ENCODE data around the gene ADARB2. TPM values are rescaled to one million over a fixed set of nuclear protein-coding genes. Genes with fewer than 3 reads are reported as not detected.

Gene ADARB2
- total and polyA plus RNA-seq, 5 donors from 2014 or later: 0.27 to 2.9 (median 0.69) TPM; not detected in 1

GRCh38 chr10:1128115-1128514 lies 609.2 kb downstream of the ADARB2 start:
- Mint-ChIP-seq H3K27me3 (no peaks in the 10 kb centered on the region), H3K36me3 (peaks cover 49% of the 10 kb centered on the region), H3K9me3 (peaks cover 0 to 2% (median 0%) of the 10 kb centered on the region in 7 donors), H3K4me1 (peaks cover 0 to 21% (median 5%) of the 10 kb centered on the region in 4 donors), H3K4me3 (no peak overlapping the region), H3K27ac (no peak overlapping the region)
- Histone ChIP-seq H3K9me3 (ENCODE audit: control insufficient read depth in 2 of 2, low read length in 2 of 2) (no peaks in the 10 kb centered on the region), H3K36me3 (ENCODE audit: control insufficient read depth, insufficient read depth, low read length) (peaks cover 78% of the 10 kb centered on the region), H3K4me3 (ENCODE audit: low read depth, low read length) (no peak overlapping the region), H3K27ac (ENCODE audit: insufficient read depth, low read length, poor library complexity, severe bottlenecking) (no peak overlapping the region), H3K4me1 (ENCODE audit: control insufficient read depth, insufficient read depth, low read length, poor library complexity, severe bottlenecking) (no peaks in the 10 kb centered on the region), H3K27me3 (ENCODE audit: control insufficient read depth, insufficient read depth, low read length) (no peaks in the 10 kb centered on the region)
- ATAC-seq (ENCODE audit: low read depth in 2 of 2) (no peak), DNase-seq (no peak)

- no peaks in the 10 kb centered on the region for H3K27me3 Mint-ChIP-seq
Observed at GRCh38 chr10:1127629-1128028, 609.7 kb downstream of the ADARB2 start.

More at GRCh38 chr10:1127629-1128028, 609.7 kb downstream of the ADARB2 start:
- H3K4me3 ChIP-seq (ENCODE audit: low read depth, low read length): no peak overlapping the region
- H3K27ac ChIP-seq (ENCODE audit: insufficient read depth, low read length, poor library complexity, severe bottlenecking): no peak overlapping the region
- no peak for ATAC-seq (ENCODE audit: low read depth in 2 of 2)
- Mint-ChIP-seq H3K27ac (no peak overlapping the region), H3K4me1 (peaks cover 3 to 24% (median 9%) of the 10 kb centered on the region in 4 donors), H3K4me3 (no peak overlapping the region), H3K36me3 (peaks cover 53% of the 10 kb centered on the region), H3K9me3 (peaks cover 0 to 2% (median 0%) of the 10 kb centered on the region in 7 donors)
- no peaks in the 10 kb centered on the region for H3K27me3 ChIP-seq (ENCODE audit: control insufficient read depth, insufficient read depth, low read length)
- H3K4me1 ChIP-seq (ENCODE audit: control insufficient read depth, insufficient read depth, low read length, poor library complexity, severe bottlenecking): no peaks in the 10 kb centered on the region
- DNase-seq: no peak
- H3K9me3 ChIP-seq (ENCODE audit: control insufficient read depth in 2 of 2, low read length in 2 of 2): no peaks in the 10 kb centered on the region
- H3K36me3 ChIP-seq (ENCODE audit: control insufficient read depth, insufficient read depth, low read length): peaks cover 78% of the 10 kb centered on the region
